ENCODE measurements around the gene MIER1.

- TF ChIP-seq ZNF274 (IDR thresholded peaks at IDR 0.05; ENCODE audit: low read depth, low read length) (no peak), YY1 (IDR thresholded peaks at IDR 0.05; ENCODE audit: insufficient read depth, insufficient read length) (no peak)
Observed at GRCh38 chr1:66985835-66986234, 61.0 kb downstream of the MIER1 start.

Data from NT2/D1 (cell line).